T-cell (primary cell): Measurements from ENCODE around the gene MAPKAP1. TPM values are rescaled to one million over a fixed set of nuclear protein-coding genes. Genes with fewer than 3 reads are reported as not detected.

Experiments
- ATAC-seq, 4 experiments: fragments of 200-7000 bp in 3 of 4; fragments of 150-1000 bp in 1 of 4; cut with Tn5 transposase; replicated peaks in 1 of 4; 1 replicate in 3 of 4; 2 replicates in 1 of 4; pipeline ENCODE4 v1.10.0; 2021; ENCODE audit warnings: moderate library complexity in 3 of 4, mild to moderate bottlenecking in 2 of 4, moderate number of reproducible peaks in 1 of 4
- CTCF ChIA-PET, 2 donors: fragments of 300-600 bp; sonication (Branson Sonifier 250); formaldehyde crosslinking; loops; one replicate each; lab custom pipeline; 2022; ENCODE audit warnings: antibody characterized with exemption in 2 of 2; lab: Charles Lee
- POLR2A ChIA-PET, 2 donors: fragments of 300-600 bp; sonication (Branson Sonifier 250); formaldehyde crosslinking; loops; one replicate each; lab custom pipeline; 2022; ENCODE audit warnings: antibody characterized with exemption in 2 of 2; lab: Charles Lee
- DNase-seq, 35 experiments: peaks; one replicate each; pipeline versions ENCODE4 v3.0.0 to v3.0.0-alpha.2; 2013 to 2023
- H3K27ac ChIP-seq: one replicate; pipeline ENCODE4 v1.5.1; 2013; ENCODE audit warnings: low read length
- H3K27me3 ChIP-seq, 2 experiments: replicated peaks in 1 of 2; 1 replicate in 1 of 2; 2 replicates in 1 of 2; pipeline versions ENCODE4 v1.6.1 to v1.7.0; 2013; ENCODE audit warnings: low read length in 1 of 2, mixed read lengths in 1 of 2; ENCODE audit not compliant: control insufficient read depth in 2 of 2, insufficient read depth in 2 of 2; ENCODE audit errors: extremely low read depth in 1 of 2
- H3K36me3 ChIP-seq, 2 donors: 1 replicate in 1 of 2; 2 replicates in 1 of 2; pipeline versions ENCODE4 v1.6.1 to v1.7.0; 2013; ENCODE audit warnings: low read length in 1 of 2; ENCODE audit not compliant: control insufficient read depth in 2 of 2, insufficient read depth in 1 of 2; ENCODE audit errors: extremely low read depth in 1 of 2
- H3K4me1 ChIP-seq, 2 experiments: 1 replicate in 1 of 2; 2 replicates in 1 of 2; pipeline versions ENCODE4 v1.6.1 to v1.7.0; 2013; ENCODE audit warnings: low read length in 2 of 2, mixed read lengths in 1 of 2; ENCODE audit not compliant: insufficient read depth in 2 of 2, control insufficient read depth in 1 of 2; ENCODE audit errors: extremely low read depth in 1 of 2
- H3K4me3 ChIP-seq, 2 donors: 1 replicate in 1 of 2; 2 replicates in 1 of 2; pipeline versions ENCODE4 v1.5.1 to v1.7.0; 2013; ENCODE audit warnings: mild to moderate bottlenecking in 2 of 2, low read length in 1 of 2, moderate library complexity in 1 of 2; ENCODE audit not compliant: control insufficient read depth in 1 of 2; ENCODE audit errors: extremely low read depth in 1 of 2
- H3K9me3 ChIP-seq: 2 replicates; pipeline ENCODE4 v1.7.0; 2013
- H3K27ac Mint-ChIP-seq, 2 donors: one replicate each; pipeline ENCODE4 v1.8.0; 2020 to 2021; ENCODE audit warnings: mild to moderate bottlenecking in 2 of 2, mixed read lengths in 2 of 2
- H3K27me3 Mint-ChIP-seq, 2 donors: one replicate each; pipeline ENCODE4 v1.8.0; 2021 to 2022; ENCODE audit warnings: mixed read lengths in 2 of 2
- H3K36me3 Mint-ChIP-seq: one replicate; pipeline ENCODE4 v1.8.0; 2021; ENCODE audit warnings: mixed read lengths
- H3K4me1 Mint-ChIP-seq, 3 donors: one replicate each; pipeline ENCODE4 v1.8.0; 2020 to 2022; ENCODE audit warnings: mixed read lengths in 3 of 3, mild to moderate bottlenecking in 1 of 3
- H3K4me3 Mint-ChIP-seq, 3 donors: one replicate each; pipeline ENCODE4 v1.8.0; 2020 to 2022; ENCODE audit warnings: mild to moderate bottlenecking in 3 of 3, mixed read lengths in 3 of 3, moderate library complexity in 3 of 3
- H3K9me3 Mint-ChIP-seq, 3 donors: one replicate each; pipeline ENCODE4 v1.8.0; 2020 to 2022; ENCODE audit warnings: mixed read lengths in 3 of 3
- WGBS: methylation state at CpG from one replicate; pipeline ENCODE4 v1.1.5; 2013; ENCODE audit warnings: missing lambda C conversion rate; ENCODE audit not compliant: insufficient coverage; 5-methylcytosine and 5-hydroxymethylcytosine counted together
- total RNA-seq, 35 experiments: library from RNA in 6 of 35; stranded (reverse) in 6 of 35; fragments of 120-200 nt in 1 of 35; gene quantifications; one replicate each; pipeline versions ENCODE4 v1.2.1 to v1.2.4 and lab custom pipeline; 2013 to 2026

MAPKAP1 gene
- total RNA-seq, 5 donors from 2014 or later (not counting 1 experiment from before 2014, with no cell fraction given) = 50.2 to 60.3 (median 55.6) TPM

GRCh38 chr9:125536776-125537175, 170.2 kb downstream of the MAPKAP1 start:
- Histone ChIP-seq H3K27ac (no peak overlapping the region), H3K36me3 (peaks cover 0 to 4% of the 10 kb centered on the region in 2 donors), H3K27me3 (no peaks in the 10 kb centered on the region), H3K9me3 (no peaks in the 10 kb centered on the region), H3K4me1 (no peaks in the 10 kb centered on the region), H3K4me3 (no peak overlapping the region)
- DNase-seq = no peak
- POLR2A ChIA-PET = no interaction called here
- Mint-ChIP-seq H3K27me3 (no peaks in the 10 kb centered on the region), H3K9me3 (no peaks in the 10 kb centered on the region), H3K4me3 (no peak overlapping the region), H3K27ac (no peak overlapping the region), H3K36me3 (peaks cover 25% of the 10 kb centered on the region), H3K4me1 (peaks cover 0 to 8% (median 6%) of the 10 kb centered on the region in 3 donors)
- ATAC-seq = no peak
- CTCF ChIA-PET = interaction anchor here in 1 of 2 donors (0.7 kb wide), 1 partner anchor 591 kb away, joined by 3 read pairs; no protein-coding TSS in a partner anchor
- WGBS = no CpG with 5 or more reads among the region's 1 CpG

DNA sequence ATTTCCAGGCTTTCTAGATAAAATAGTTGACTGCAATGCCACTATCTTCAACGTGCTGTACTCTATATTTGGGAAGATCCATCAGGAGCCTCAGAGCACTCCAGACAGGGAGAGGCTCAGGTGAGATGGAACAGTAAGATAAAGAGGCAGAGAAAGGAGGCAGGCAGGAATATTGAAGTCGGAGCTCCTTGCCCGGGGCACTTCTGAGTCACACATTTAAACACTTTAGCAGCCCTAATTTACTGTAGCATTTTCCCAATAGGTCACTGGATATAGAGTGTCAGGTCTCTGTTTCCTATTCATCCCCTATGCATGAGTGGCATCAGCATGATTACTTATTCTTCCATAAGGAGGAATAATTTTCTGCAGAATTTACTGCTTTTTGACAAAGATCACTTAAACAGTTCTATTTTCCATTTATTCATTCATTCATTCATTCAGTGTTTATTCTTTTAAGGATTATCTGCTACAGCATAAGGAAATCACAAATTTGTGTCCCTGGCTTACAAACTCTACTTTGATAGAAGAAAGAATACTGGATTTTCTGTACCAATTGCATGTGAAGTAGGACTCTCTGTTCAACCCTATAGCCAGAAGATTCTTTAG, 170.7 kb downstream of the MAPKAP1 start:
- Histone ChIP-seq H3K4me1 (no peaks in the 10 kb centered on the region), H3K27ac (no peak overlapping the region), H3K36me3 (peaks cover 0 to 4% of the 10 kb centered on the region in 2 donors), H3K4me3 (no peak overlapping the region), H3K27me3 (no peaks in the 10 kb centered on the region), H3K9me3 (no peaks in the 10 kb centered on the region)
- ChIA-PET POLR2A (interaction anchor here in 1 of 2 donors (0.5 kb wide), 1 partner anchor 1363 kb away, joined by 3 read pairs; no protein-coding TSS in a partner anchor), CTCF (interaction anchor here in 1 of 2 donors (0.7 kb wide), 1 partner anchor 591 kb away, joined by 3 read pairs; no protein-coding TSS in a partner anchor)
- Mint-ChIP-seq H3K36me3 (peaks cover 22% of the 10 kb centered on the region), H3K9me3 (no peaks in the 10 kb centered on the region), H3K27me3 (no peaks in the 10 kb centered on the region), H3K4me1 (peaks cover under 1 to 11% (median 10%) of the 10 kb centered on the region in 3 donors), H3K4me3 (no peak overlapping the region), H3K27ac (no peak overlapping the region)
- ATAC-seq (no peak), DNase-seq (no peak)
- WGBS = no CpG with 5 or more reads among the region's 3 CpGs

- H3K4me3 Mint-ChIP-seq = no peak overlapping the region
These were observed 171.9 kb downstream of the MAPKAP1 start for GRCh38 chr9:125534971-125535701.

GRCh38 chr9:125532812-125533594, 174.0 kb downstream of the MAPKAP1 start:
- DNase-seq = no peak
- no peaks in the 10 kb centered on the region for H3K9me3 Mint-ChIP-seq
- POLR2A ChIA-PET = no interaction called here
- no peak overlapping the region for H3K4me3 ChIP-seq
- H3K4me1 Mint-ChIP-seq = peaks cover 18 to 30% (median 22%) of the 10 kb centered on the region in 3 donors
- no peaks in the 10 kb centered on the region for H3K9me3 ChIP-seq
- no peaks in the 10 kb centered on the region for H3K27me3 ChIP-seq
- peaks cover 2 to 5% of the 10 kb centered on the region in 2 experiments for H3K4me1 ChIP-seq
- CTCF ChIA-PET = interaction anchor here in 1 of 2 donors (0.6 to 0.7 kb wide), 2 partner anchors 10 to 65 kb away, joined by 3 to 11 read pairs; no protein-coding TSS in a partner anchor
- H3K27ac ChIP-seq = no peak overlapping the region
- H3K36me3 Mint-ChIP-seq = peaks cover 3% of the 10 kb centered on the region
- ATAC-seq = no peak
- 100% methylated on average over 3 of the region's 10 CpGs for WGBS
- H3K36me3 ChIP-seq = peaks cover 0 to 4% of the 10 kb centered on the region in 2 donors
- no peak overlapping the region for H3K4me3 Mint-ChIP-seq
- H3K27ac Mint-ChIP-seq = no peak overlapping the region
- H3K27me3 Mint-ChIP-seq = no peaks in the 10 kb centered on the region

More at GRCh38 chr9:125534971-125535701, 171.9 kb downstream of the MAPKAP1 start:
- H3K9me3 Mint-ChIP-seq = no peaks in the 10 kb centered on the region
- Histone ChIP-seq H3K4me1 (peaks cover 0 to 5% of the 10 kb centered on the region in 2 experiments), H3K9me3 (no peaks in the 10 kb centered on the region), H3K4me3 (no peak overlapping the region), H3K27me3 (no peaks in the 10 kb centered on the region), H3K36me3 (peaks cover 0 to 4% of the 10 kb centered on the region in 2 donors), H3K27ac (no peak overlapping the region)
- 69% methylated on average over 2 of the region's 4 CpGs for WGBS
- DNase-seq (no peak), ATAC-seq (no peak)
- CTCF ChIA-PET = no interaction called here
- POLR2A ChIA-PET = no interaction called here
- H3K27me3 Mint-ChIP-seq = no peaks in the 10 kb centered on the region
- peaks cover 12% of the 10 kb centered on the region for H3K36me3 Mint-ChIP-seq
- peaks cover 10 to 22% (median 21%) of the 10 kb centered on the region in 3 donors for H3K4me1 Mint-ChIP-seq
- no peak overlapping the region for H3K27ac Mint-ChIP-seq

- no peak overlapping the region for H3K4me3 Mint-ChIP-seq
- no peak overlapping the region for H3K27ac Mint-ChIP-seq
- H3K27me3 Mint-ChIP-seq = no peaks in the 10 kb centered on the region
These were observed 174.6 kb downstream of the MAPKAP1 start for GRCh38 chr9:125532412-125532811.

More at GRCh38 chr9:125532412-125532811, 174.6 kb downstream of the MAPKAP1 start:
- Histone ChIP-seq H3K27ac (no peak overlapping the region), H3K36me3 (peaks cover 0 to 4% of the 10 kb centered on the region in 2 donors), H3K27me3 (no peaks in the 10 kb centered on the region), H3K9me3 (no peaks in the 10 kb centered on the region), H3K4me1 (peaks cover 2 to 5% of the 10 kb centered on the region in 2 experiments), H3K4me3 (no peak overlapping the region)
- Mint-ChIP-seq H3K9me3 (no peaks in the 10 kb centered on the region), H3K36me3 (peaks cover 4% of the 10 kb centered on the region), H3K4me1 (peaks cover 17 to 33% (median 18%) of the 10 kb centered on the region in 3 donors)
- ChIA-PET POLR2A (interaction anchor here in 1 of 2 donors (0.6 kb wide), 1 partner anchor 1941 kb away, joined by 4 read pairs; no protein-coding TSS in a partner anchor), CTCF (interaction anchor here in 1 of 2 donors (0.6 to 0.7 kb wide), 2 partner anchors 9 to 66 kb away, joined by 3 to 11 read pairs; no protein-coding TSS in a partner anchor)
- WGBS = 100% methylated on average over 1 of the region's 3 CpGs
- ATAC-seq = no peak
- no peak for DNase-seq
